Activated T-helper 17 cell treated with anti-CD3 and anti-CD28 coated beads, Interleukin-2, amount 50 U/mL, for 72 hours (primary cell): ENCODE results near the gene DEF6. TPM values are rescaled to one million over a fixed set of nuclear protein-coding genes. Genes with fewer than 3 reads are reported as not detected.
A peak's percentile ranks its signal among the peaks of the same experiment; 100 is the strongest.
"Not testable (repeated sequence)": the region's sequence is repeated elsewhere in the genome, so short reads cannot be mapped to it uniquely, and the experiment has no call there.

Experiments used
- ATAC-seq: fragments of 150-1000 bp; cut with Tn5 transposase; replicated peaks from 2 replicates; pipeline ENCODE4 v1.10.0; 2021; ENCODE audit warnings: mild to moderate bottlenecking, moderate library complexity
- H3K27ac Mint-ChIP-seq: one replicate; pipeline ENCODE4 v1.8.0; 2022; ENCODE audit warnings: mixed read lengths
- H3K27me3 Mint-ChIP-seq: one replicate; pipeline ENCODE4 v1.8.0; 2022; ENCODE audit warnings: mixed read lengths
- H3K36me3 Mint-ChIP-seq: one replicate; pipeline ENCODE4 v1.8.0; 2022; ENCODE audit warnings: low read depth, mild to moderate bottlenecking, mixed read lengths
- H3K4me1 Mint-ChIP-seq: one replicate; pipeline ENCODE4 v1.8.0; 2022; ENCODE audit warnings: mixed read lengths
- H3K4me3 Mint-ChIP-seq: one replicate; pipeline ENCODE4 v1.8.0; 2022; ENCODE audit warnings: mild to moderate bottlenecking, mixed read lengths
- H3K9me3 Mint-ChIP-seq: one replicate; pipeline ENCODE4 v1.8.0; 2022; ENCODE audit warnings: mixed read lengths
- total RNA-seq, 2 donors: library from RNA; stranded (reverse); gene quantifications; one replicate each; pipeline ENCODE4 v1.2.3, GENCODE V29; 2022

Gene DEF6
- total RNA-seq, 2 donors from 2014 or later, result 117 to 133 TPM

DNA sequence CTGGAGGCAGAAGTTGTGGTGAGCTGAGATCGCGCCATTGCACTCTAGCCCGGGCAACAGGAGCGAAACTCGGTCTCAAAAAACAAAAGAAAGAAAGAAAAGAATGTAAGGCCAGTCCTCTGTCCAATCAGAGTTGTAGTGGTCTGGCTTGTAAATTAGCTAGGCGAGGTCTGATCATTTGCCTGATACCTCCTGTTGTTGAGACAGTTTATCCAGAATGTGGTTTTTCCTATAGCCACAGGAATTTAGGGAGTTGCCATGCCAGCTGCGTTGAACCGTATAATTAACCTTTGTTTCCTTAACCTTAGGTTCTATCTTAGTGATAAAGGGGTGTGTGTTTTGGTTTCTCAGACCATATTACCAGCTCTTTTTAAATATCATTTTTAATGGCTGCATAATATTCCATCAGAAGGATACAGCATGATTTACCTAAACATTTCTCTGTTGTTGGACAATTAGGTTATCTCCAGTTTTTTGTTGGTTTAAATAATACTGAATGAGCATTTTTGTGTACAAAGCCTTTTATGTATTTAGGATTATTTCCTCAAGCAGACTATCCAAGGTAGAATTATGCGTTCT lies 33.0 kb downstream of the DEF6 start:
- Mint-ChIP-seq H3K36me3 (peaks cover 16% of the 10 kb centered on the region), H3K4me3 (no peak overlapping the region), H3K4me1 (peaks cover 22% of the 10 kb centered on the region), H3K9me3 (peaks cover 4% of the 10 kb centered on the region), H3K27ac (no peak overlapping the region), H3K27me3 (no peaks in the 10 kb centered on the region)
- ATAC-seq, result no peak

DNA sequence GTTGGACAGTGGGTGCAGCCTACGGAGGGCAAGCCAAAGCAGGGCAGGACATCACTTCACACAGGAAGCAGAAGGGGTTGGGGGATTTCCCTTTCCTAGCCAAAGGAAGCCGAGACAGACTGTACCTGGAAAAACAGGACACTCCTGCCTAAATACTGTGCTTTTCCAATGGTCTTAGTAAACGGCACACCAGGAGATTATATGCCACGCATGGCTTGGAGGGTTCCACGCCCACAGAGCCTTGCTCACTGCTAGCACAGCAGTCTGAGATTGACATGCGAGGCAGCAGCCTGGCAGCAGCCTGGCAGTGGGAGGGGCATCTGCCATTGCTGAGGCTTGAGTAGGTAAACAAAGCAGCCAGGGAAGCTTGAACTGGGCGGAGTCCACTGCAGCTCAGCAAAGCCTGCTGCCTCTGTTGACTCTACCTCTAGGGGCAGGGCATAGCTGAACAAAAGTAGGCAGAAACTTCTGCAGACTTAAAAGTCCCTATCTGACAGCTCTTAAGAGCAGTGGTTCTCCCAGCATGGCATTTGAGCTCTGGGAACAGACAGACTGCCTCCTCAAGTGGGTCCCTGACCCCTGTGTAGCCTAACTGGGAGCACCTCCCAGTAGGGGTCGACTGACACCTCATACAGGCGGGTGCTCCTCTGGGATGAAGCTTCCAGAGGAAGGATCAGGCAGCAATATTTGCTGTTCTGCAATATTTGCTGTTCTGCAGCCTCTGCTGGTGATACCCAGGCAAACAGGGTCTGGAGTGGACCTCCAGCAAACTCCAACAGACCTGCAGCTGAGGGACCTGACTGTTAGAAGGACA lies 34.7 kb downstream of the DEF6 start:
- peak overlapping the region; percentile 25 for H3K27ac Mint-ChIP-seq
- ATAC-seq, result peak; percentile 83
- not testable (repeated sequence) for H3K9me3 Mint-ChIP-seq, H3K27me3 Mint-ChIP-seq
- H3K4me3 Mint-ChIP-seq, result peak overlapping the region; percentile 73
- peaks cover 22% of the 10 kb centered on the region for H3K4me1 Mint-ChIP-seq
- peaks cover 16% of the 10 kb centered on the region for H3K36me3 Mint-ChIP-seq

DNA sequence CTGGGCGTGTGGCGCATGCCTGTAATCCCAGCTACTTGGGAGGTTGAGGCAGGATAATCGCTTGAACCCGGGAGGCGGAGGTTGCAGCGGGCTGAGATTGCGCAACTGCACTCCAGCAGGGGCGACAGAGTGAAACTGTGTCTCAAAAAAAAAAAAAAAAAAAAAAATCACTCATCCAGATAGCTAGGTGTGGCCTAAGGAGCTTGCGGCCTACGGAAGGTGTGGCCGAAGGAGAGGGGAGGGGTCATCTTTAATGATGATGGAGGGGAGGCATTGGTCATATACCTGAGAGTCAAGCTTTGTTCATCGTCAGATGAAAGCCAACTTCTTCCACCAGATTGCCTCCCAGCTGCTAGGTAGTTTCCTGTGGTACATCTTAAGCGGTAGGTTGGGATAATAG lies 43.9 kb downstream of the DEF6 start:
- Mint-ChIP-seq H3K9me3 (no peaks in the 10 kb centered on the region), H3K4me3 (peak overlapping the region; percentile 93), H3K4me1 (peaks cover 26% of the 10 kb centered on the region), H3K27me3 (no peaks in the 10 kb centered on the region), H3K36me3 (peaks cover 34% of the 10 kb centered on the region), H3K27ac (peak overlapping the region; percentile 99)
- ATAC-seq, result no peak

DNA sequence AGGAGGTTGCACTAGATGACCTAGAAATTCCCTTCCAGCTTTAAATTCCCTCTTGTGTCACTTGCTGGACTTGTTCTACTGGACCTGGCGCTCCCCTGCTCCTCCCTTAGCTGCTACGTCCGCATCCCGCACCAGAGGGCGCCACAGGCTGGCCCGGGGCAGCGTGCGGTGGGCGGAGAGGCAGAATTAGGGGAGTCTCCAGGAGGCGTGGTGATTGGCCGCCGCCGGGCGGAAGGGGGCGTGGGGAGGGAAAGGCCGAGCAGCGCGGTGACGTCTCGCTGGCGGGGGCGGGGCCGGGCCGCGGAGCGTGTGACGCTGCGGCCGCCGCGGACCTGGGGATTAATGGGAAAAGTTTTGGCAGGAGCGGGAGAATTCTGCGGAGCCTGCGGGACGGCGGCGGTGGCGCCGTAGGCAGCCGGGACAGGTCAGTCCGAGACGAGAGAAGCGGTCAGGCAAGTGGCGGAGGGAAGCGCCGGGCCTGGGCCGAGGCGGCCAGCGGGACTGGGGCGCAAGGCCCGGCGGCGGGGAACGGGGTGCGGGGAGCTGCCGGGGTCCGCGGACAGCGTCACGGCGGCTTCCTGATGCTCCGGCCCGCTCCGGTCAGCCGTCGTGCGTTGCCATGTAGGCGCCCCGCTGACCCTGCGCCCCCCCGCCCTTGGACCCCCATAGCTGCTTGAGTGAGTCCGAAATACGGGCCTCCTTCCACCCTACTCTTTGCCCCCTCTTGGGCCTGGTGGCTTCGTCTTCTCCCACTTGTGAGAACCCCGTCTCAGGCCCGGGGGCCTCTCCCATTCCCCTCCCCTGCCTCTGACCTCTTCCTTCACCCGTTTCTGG lies 44.9 kb downstream of the DEF6 start, which contains the start of gene PPARD:
PPARD (plus strand) TSS at position 301 of the 834 bp plus-strand sequence. CDS start 68,530 bp downstream, outside the sequence.
- peak; percentile 98 for ATAC-seq
- H3K4me1 Mint-ChIP-seq, result peaks cover 25% of the 10 kb centered on the region
- peaks cover 43% of the 10 kb centered on the region for H3K36me3 Mint-ChIP-seq
- no peaks in the 10 kb centered on the region for H3K27me3 Mint-ChIP-seq
- H3K27ac Mint-ChIP-seq, result peak within 1 kb of the TSS; percentile 99
- H3K4me3 Mint-ChIP-seq, result peak within 1 kb of the TSS; percentile 93
- no peaks in the 10 kb centered on the region for H3K9me3 Mint-ChIP-seq

DNA sequence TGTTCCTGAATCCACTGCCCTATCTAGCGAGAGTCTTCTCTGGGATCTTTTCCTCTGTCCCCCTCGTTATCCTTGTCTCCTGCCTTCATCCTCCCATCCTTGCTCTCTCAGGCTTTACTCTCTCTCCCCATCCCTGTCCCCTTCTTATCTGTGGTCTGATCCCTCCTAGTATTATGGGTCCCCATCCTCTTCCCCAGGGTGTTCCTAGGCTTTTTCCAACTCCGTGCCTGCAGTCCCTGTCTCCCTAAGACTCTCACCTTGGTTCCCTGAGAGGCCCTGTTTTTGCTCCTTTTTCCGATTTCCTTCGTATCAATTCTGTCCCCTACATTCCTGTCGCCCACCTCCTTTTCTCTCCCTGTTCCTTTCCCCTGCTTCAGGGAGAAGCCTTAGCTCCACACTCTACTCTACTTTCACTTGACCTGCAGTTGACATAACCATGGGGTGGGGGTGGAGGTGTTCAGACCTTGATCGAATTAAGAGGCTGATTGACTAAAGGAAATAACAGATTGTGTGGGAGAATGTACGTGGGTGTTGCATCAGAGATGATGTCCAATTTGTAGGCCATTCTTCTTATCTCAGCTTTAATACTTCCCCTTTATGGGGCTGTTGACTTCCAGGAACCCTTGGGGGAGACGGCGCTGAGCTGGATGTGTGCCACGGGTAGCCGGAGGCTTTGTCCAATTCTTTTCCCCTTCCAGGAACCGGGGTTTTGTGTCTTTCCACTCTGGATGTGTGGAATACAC lies 45.6 kb downstream of the DEF6 start:
- peak overlapping the region; percentile 93 for H3K4me3 Mint-ChIP-seq
- H3K27me3 Mint-ChIP-seq, result no peaks in the 10 kb centered on the region
- ATAC-seq, result no peak
- H3K27ac Mint-ChIP-seq, result peak overlapping the region; percentile 99
- H3K9me3 Mint-ChIP-seq, result no peaks in the 10 kb centered on the region
- peaks cover 28% of the 10 kb centered on the region for H3K4me1 Mint-ChIP-seq
- peaks cover 51% of the 10 kb centered on the region for H3K36me3 Mint-ChIP-seq

DNA sequence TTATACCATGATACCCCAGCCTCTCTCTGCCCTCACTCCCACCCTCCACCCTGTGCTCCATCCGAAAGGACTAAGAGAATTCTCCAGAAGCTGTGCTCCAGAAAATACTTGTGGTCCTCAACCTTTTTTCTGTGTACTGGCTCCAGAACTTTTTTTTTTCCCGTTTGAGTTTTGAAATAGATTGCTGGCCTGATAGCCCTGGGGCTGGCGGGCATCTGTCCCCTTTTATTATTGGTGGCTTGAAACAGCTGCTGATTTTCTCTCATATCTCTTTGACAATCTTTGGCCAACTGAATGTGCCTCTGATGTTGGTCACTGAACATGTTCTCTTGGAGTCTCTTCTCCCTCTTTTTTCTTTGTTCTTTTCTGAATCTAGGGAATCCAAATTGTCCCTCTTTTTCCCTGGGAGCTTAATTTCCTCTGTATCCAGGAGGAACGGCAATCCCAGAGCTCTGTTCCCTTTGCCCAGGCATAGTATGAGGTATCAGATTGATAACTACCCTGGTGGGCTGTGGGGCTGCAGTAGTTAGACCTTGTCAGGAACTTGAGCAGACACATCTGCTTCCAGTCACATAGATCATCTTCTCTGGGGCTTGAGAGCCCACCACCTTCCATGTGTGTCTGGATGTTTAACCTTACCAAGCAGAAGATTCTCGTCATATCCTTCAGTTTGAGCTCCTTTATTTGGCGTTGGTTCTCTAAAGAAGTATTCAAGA lies 46.4 kb downstream of the DEF6 start:
- Mint-ChIP-seq H3K27ac (peak overlapping the region; percentile 99), H3K27me3 (no peaks in the 10 kb centered on the region), H3K9me3 (no peaks in the 10 kb centered on the region), H3K36me3 (peaks cover 58% of the 10 kb centered on the region), H3K4me3 (peak overlapping the region; percentile 93), H3K4me1 (peaks cover 34% of the 10 kb centered on the region)
- ATAC-seq, result no peak

DNA sequence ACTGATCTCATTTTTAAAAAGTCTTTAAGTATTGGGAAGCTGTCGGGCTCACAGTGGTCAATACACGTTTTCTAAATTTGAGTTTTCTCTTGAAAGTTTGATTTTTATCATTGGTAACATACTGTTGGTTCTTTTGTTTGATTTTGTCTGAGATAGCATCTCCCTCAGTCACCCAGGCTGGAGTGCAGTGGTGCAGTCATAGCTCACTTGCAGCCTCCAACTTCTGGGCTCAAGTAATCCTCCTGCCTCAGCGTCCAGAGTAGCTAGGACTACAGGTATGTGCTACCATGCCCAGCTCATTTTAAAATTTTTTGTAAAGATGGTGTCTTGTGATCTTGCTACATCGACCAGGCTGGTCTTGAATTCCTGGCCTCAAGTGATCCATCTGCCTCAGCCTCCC lies 53.8 kb downstream of the DEF6 start:
- H3K4me1 Mint-ChIP-seq, result peaks cover 36% of the 10 kb centered on the region

DNA sequence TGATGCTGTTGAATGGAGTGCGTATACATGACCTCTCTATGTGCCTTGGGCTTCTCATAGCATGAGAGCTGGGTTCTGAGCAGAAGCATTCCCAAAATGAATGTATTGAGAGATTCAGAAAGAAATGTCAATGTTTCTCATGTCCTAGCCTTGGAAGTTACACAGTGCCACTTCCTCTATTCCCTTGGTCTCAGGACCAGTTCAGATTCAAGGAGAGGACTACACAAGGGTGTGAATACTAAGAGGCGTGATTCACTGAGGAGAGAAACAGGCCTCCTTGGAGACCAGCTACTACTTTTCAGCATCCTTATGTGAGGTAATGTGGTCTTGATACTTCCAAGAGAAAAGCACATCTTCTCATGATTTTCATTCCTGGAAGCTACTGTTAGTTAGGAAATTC lies 55.1 kb downstream of the DEF6 start:
- Mint-ChIP-seq H3K27ac (peak overlapping the region; percentile 1), H3K36me3 (peaks cover 96% of the 10 kb centered on the region), H3K4me1 (peaks cover 33% of the 10 kb centered on the region), H3K9me3 (no peaks in the 10 kb centered on the region), H3K4me3 (no peak overlapping the region), H3K27me3 (no peaks in the 10 kb centered on the region)
- ATAC-seq, result no peak

More for the DNA sequence above, 53.8 kb downstream of the DEF6 start:
- Mint-ChIP-seq H3K27me3 (no peaks in the 10 kb centered on the region), H3K4me3 (no peak overlapping the region), H3K36me3 (peaks cover 96% of the 10 kb centered on the region), H3K9me3 (no peaks in the 10 kb centered on the region), H3K27ac (peak overlapping the region; percentile 62)
- ATAC-seq, result no peak

DNA sequence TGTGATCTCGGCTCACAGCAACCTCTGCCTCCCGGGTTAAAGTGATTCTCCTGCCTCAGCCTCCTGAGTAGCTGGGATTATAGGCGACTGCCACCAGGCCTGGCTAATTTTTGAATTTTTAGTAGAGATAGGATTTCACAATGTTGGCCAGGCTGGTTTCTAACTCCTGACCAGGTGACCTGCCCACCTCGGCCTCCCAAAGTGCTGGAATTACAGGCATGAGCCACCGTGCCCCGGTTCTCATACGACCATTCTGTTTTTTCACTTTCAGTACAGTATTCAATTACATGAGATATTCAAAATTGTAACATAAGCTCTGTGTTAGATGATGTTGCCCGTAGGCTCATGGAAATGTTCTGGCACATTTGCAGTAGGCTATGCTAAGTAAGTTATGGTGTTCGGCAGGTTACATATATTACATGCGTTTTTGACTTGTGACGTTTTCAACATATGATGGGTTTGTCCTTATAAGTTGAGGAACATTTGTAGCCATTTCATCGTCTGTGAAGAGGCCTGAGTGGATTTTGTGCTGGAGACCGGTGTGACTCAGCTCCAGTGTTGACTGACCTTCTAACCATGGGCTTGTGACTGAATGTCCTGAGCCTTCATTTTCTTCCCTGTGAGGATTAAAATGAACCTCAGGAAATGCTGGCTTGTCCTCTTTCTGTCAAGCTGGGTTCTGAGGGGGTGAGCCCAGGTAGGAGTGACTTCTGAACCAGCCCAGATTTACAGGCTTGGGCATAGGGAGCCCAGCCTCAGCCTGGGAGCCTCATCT lies 56.9 kb downstream of the DEF6 start:
- no peak for ATAC-seq
- no peak overlapping the region for H3K27ac Mint-ChIP-seq
- no peak overlapping the region for H3K4me3 Mint-ChIP-seq
- peaks cover 92% of the 10 kb centered on the region for H3K36me3 Mint-ChIP-seq
- H3K4me1 Mint-ChIP-seq, result peaks cover 36% of the 10 kb centered on the region
- H3K27me3 Mint-ChIP-seq, result no peaks in the 10 kb centered on the region
- H3K9me3 Mint-ChIP-seq, result no peaks in the 10 kb centered on the region

DNA sequence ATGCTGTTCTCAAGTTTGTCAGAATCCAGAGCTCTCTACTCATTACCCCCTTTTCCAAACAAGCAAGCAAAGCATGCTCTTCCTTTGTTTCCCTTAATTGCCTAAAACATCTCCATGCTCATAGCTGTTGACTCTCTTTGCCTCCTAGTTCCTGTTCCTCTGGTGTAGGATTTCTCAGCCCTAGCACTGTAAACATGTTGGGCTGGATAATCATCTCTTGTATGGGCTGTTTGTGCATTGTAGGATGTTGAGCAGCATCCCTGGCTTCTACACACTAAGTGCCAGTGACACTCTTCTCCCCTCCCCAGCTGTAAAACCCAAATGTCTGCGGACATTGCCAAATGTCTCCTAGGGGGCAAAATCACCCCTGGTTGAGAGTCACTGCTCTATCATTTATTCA lies 58.8 kb downstream of the DEF6 start:
- ATAC-seq, result no peak
- Mint-ChIP-seq H3K9me3 (no peaks in the 10 kb centered on the region), H3K4me1 (peaks cover 29% of the 10 kb centered on the region), H3K36me3 (peaks cover 78% of the 10 kb centered on the region), H3K27ac (no peak overlapping the region), H3K4me3 (no peak overlapping the region), H3K27me3 (no peaks in the 10 kb centered on the region)

DNA sequence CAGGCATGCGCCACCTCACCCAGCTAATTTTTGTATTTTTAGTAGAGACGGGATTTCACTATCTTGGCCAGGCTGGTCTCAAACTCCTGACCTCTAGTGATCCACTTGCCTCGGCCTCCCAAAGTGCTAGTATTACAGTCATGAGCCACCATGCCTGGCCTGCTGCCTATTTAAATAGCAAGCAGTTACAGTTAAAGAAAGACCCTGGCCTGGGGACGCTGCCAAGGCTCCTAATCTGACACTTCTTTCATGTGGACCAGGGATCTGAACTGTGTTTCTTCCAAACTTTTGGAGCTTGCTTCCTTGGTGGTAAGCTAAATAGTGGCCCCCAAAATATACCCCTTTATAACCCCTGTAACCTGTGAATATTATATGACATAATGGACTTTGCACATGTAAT lies 60.1 kb downstream of the DEF6 start:
- H3K9me3 Mint-ChIP-seq, result no peaks in the 10 kb centered on the region
- H3K36me3 Mint-ChIP-seq, result peaks cover 65% of the 10 kb centered on the region
- H3K27ac Mint-ChIP-seq, result peak overlapping the region; percentile 12
- no peaks in the 10 kb centered on the region for H3K27me3 Mint-ChIP-seq
- ATAC-seq, result no peak
- no peak overlapping the region for H3K4me3 Mint-ChIP-seq
- H3K4me1 Mint-ChIP-seq, result peaks cover 37% of the 10 kb centered on the region

DNA sequence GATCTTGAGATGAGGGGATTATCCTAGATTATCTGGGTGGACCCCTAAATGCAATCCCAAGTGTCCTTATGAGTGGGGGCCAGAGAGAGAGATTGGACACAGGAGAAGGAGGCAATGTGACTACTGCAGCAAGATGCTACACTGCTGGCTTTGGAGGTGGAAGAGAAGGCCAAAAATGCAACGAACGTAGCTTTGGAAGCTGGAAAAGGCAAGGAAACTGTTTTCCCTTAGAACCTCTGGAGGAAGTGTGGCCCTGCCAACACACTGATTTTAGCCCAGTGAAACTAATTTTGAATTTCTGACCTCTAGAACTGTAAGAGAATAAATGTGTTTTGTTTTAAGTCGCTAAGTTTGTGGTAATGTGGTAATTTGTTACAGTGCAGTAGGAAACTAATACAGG lies 60.5 kb downstream of the DEF6 start:
- peaks cover 61% of the 10 kb centered on the region for H3K36me3 Mint-ChIP-seq
- H3K27ac Mint-ChIP-seq, result peak overlapping the region; percentile 12
- H3K4me1 Mint-ChIP-seq, result peaks cover 34% of the 10 kb centered on the region
- no peaks in the 10 kb centered on the region for H3K27me3 Mint-ChIP-seq
- no peak for ATAC-seq
- H3K4me3 Mint-ChIP-seq, result no peak overlapping the region
- no peaks in the 10 kb centered on the region for H3K9me3 Mint-ChIP-seq

DNA sequence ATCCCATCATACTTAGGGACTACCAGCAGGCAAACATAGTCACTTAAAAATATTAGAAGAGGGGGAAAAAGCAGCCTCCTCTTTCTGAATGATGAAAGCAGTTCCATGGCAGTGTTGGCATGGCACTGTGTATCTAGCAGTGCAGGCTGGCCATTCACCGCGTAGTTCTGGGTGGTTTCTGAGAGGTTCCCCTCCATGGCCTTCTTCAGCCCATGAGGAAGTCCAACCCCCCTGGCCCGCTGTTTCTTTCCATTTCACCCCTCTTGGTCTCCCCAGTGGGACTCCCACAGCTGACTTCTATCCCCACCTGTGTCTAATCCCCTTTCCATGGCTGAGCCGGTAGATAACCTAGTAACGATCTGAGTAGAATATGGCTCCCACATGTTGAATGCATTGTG lies 61.7 kb downstream of the DEF6 start:
- no peak for ATAC-seq
- Mint-ChIP-seq H3K27me3 (no peaks in the 10 kb centered on the region), H3K27ac (no peak overlapping the region), H3K9me3 (no peaks in the 10 kb centered on the region), H3K4me3 (no peak overlapping the region), H3K4me1 (peaks cover 29% of the 10 kb centered on the region), H3K36me3 (peaks cover 51% of the 10 kb centered on the region)
